D721Med (cell line): ENCODE data around the gene ST8SIA5.

Experiments used
- DNase-seq: peaks from one replicate; pipeline ENCODE4 v3.0.0; 2011; ENCODE audit warnings: low spot score; ENCODE audit not compliant: insufficient read length
- FAIRE-seq: peaks from 2 replicates; lab custom pipeline; 2011; peaks lifted over from hg19 to GRCh38; lab: Jason Lieb, UNC
- CTCF ChIP-seq: IDR thresholded peaks from 2 replicates; pipeline ENCODE4 v1.5.1; 2012; ENCODE audit warnings: mild to moderate bottlenecking, control low read depth; ENCODE audit not compliant: insufficient read depth; ENCODE audit errors: missing control alignments

ST8SIA5 gene

GRCh38 chr18:46668135-46668534 is 88.7 kb downstream of the ST8SIA5 start:
- DNase-seq (no peak), FAIRE-seq (no peak)
- TF ChIP-seq CTCF, result no peak

GRCh38 chr18:46663539-46663938 is 93.3 kb downstream of the ST8SIA5 start:
- TF ChIP-seq CTCF, result no peak
- FAIRE-seq (no peak), DNase-seq (no peak)

GRCh38 chr18:46660957-46661749 is 95.7 kb downstream of the ST8SIA5 start:
- no peak for FAIRE-seq
- DNase-seq, result no peak
- no peak for TF ChIP-seq CTCF

GRCh38 chr18:46659484-46659883 is 97.4 kb downstream of the ST8SIA5 start:
- DNase-seq (no peak), FAIRE-seq (no peak)
- no peak for TF ChIP-seq CTCF

GRCh38 chr18:46657115-46657955 is 99.5 kb downstream of the ST8SIA5 start, which contains the start of gene LOXHD1:
TSS of gene LOXHD1 (minus strand) at chr18:46657220. CDS start at chr18:46657033, 187 bp downstream.
- TF ChIP-seq CTCF, result no peak
- DNase-seq, result no peak
- no peak for FAIRE-seq

GRCh38 chr18:46656326-46657114 is 100.3 kb downstream of the ST8SIA5 start:
- no peak for TF ChIP-seq CTCF
- DNase-seq (no peak), FAIRE-seq (no peak)
